HG03196 (cell line): ENCODE data around the gene ENPP5.
"Not testable (repeated sequence)": the region's sequence is repeated elsewhere in the genome, so short reads cannot be mapped to it uniquely, and the experiment has no call there.

ENCODE experiments used
- ATAC-seq: cut with Tn5 transposase; IDR thresholded peaks from one replicate; pipeline ENCODE4 v1.9.1; 2021; ENCODE audit not compliant: unreplicated experiment

ENPP5 gene

GRCh38 chr6:46175446-46175845, 4.7 kb upstream of the ENPP5 start:
- ATAC-seq, result peak; percentile 67

- ATAC-seq, result no peak
Measured at GRCh38 chr6:46174904-46175303, 4.1 kb upstream of the ENPP5 start.

GRCh38 chr6:46172176-46172575, 1.4 kb upstream of the ENPP5 start:
- ATAC-seq, result no peak

- ATAC-seq, result no peak
Measured at GRCh38 chr6:46160102-46160501, 10.7 kb downstream of the ENPP5 start.

- no peak for ATAC-seq
Measured at GRCh38 chr6:46159229-46159628, 11.6 kb downstream of the ENPP5 start.

GRCh38 chr6:46156701-46157100, 14.1 kb downstream of the ENPP5 start:
- ATAC-seq, result no peak

- not testable (repeated sequence) for ATAC-seq
Measured at GRCh38 chr6:46149066-46149465, 21.7 kb downstream of the ENPP5 start.

GRCh38 chr6:46144270-46144669, 26.5 kb downstream of the ENPP5 start:
- no peak for ATAC-seq

- peak; percentile 80 for ATAC-seq
Measured at GRCh38 chr6:46138281-46138680, 32.5 kb downstream of the ENPP5 start.

GRCh38 chr6:46137387-46137786, 33.4 kb downstream of the ENPP5 start:
- ATAC-seq, result peak; percentile 38

GRCh38 chr6:46136831-46137230, 33.9 kb downstream of the ENPP5 start:
- no peak for ATAC-seq

- no peak for ATAC-seq
Measured at GRCh38 chr6:46135176-46135575, 35.6 kb downstream of the ENPP5 start.

GRCh38 chr6:46134216-46134615, 36.6 kb downstream of the ENPP5 start:
- no peak for ATAC-seq

- not testable (repeated sequence) for ATAC-seq
Measured at GRCh38 chr6:46131291-46131690, 39.5 kb downstream of the ENPP5 start.

- no peak for ATAC-seq
Measured at GRCh38 chr6:46130666-46131065, 40.1 kb downstream of the ENPP5 start.

- peak; percentile 98 for ATAC-seq
Measured at GRCh38 chr6:46129629-46130511, 40.9 kb downstream of the ENPP5 start, which contains the start of gene ENPP4. Gene ENPP4, plus strand, starts transcription at chr6:46129989. Its CDS starts 9,595 bp downstream, at chr6:46139584.

GRCh38 chr6:46129291-46129628, 41.5 kb downstream of the ENPP5 start:
- ATAC-seq, result peak; percentile 4

GRCh38 chr6:46128476-46128875, 42.3 kb downstream of the ENPP5 start:
- ATAC-seq, result no peak

GRCh38 chr6:46119679-46120078, 51.1 kb downstream of the ENPP5 start:
- not testable (repeated sequence) for ATAC-seq

- no peak for ATAC-seq
Measured at GRCh38 chr6:46118836-46119235, 51.9 kb downstream of the ENPP5 start.

GRCh38 chr6:46118157-46118556, 52.6 kb downstream of the ENPP5 start:
- no peak for ATAC-seq

GRCh38 chr6:46116289-46116688, 54.5 kb downstream of the ENPP5 start:
- ATAC-seq, result no peak

GRCh38 chr6:46115634-46116033, 55.1 kb downstream of the ENPP5 start:
- ATAC-seq, result no peak
